GM18909 (cell line): Measurements from ENCODE around the gene ZNF212.
"Not testable (repeated sequence)": the region's sequence is repeated elsewhere in the genome, so short reads cannot be mapped to it uniquely, and the experiment has no call there.

Source experiments
- ATAC-seq: cut with Tn5 transposase; IDR thresholded peaks from one replicate; pipeline ENCODE4 v1.9.1; 2021; ENCODE audit warnings: mild to moderate bottlenecking; ENCODE audit not compliant: unreplicated experiment, poor library complexity

ZNF212 gene

GRCh38 chr7:149218469-149219420, 20.7 kb upstream of the ZNF212 start:
- ATAC-seq = no peak

DNA sequence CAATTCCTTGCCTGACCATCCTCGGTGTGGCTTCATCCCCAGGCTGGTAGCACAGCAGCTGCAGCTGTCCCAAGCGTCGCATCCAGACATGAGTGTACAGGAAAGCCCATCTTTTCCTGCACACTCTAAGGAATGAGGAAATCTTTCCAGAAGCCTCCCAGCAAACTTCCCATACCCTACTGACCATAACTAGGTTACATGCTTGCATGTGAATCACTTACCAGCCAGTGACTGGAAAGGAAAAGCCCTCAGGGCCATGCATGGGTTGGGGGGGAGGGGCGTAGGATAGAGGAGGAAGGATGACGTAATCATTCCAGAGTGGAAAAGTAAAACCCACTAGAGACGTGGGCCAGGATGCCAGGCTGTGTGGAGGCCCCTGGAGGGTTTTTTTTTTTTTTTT, 18.9 kb upstream of the ZNF212 start:
- no peak for ATAC-seq

- ATAC-seq = no peak
Measured at GRCh38 chr7:149223176-149223575, 16.3 kb upstream of the ZNF212 start.

GRCh38 chr7:149223761-149224160, 15.7 kb upstream of the ZNF212 start:
- ATAC-seq = no peak

GRCh38 chr7:149224352-149224751, 15.1 kb upstream of the ZNF212 start:
- no peak for ATAC-seq

DNA sequence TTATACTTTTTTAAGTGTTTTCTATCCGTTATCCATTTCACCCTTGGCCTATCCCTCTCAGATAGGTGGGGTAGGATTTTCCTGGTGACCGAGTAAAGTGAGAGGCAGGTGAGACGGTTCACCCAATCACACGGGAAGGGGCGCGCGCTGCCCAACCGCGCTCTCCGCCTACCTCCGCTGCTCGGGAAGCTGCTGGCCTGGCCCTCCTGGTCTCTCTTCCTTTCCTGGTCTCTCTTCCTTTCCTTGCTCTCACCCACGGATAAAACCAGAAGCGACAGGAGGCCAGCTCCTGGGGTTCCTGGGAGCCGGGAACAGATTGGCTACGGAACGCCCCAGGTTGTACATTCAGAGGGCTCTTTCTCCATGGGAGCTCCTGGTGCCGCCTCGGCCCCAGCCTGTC, 14.3 kb upstream of the ZNF212 start:
- ATAC-seq = no peak

GRCh38 chr7:149225656-149226055, 13.8 kb upstream of the ZNF212 start:
- ATAC-seq = no peak

GRCh38 chr7:149226366-149226765, 13.1 kb upstream of the ZNF212 start:
- ATAC-seq = not testable (repeated sequence)

GRCh38 chr7:149226840-149227494, 12.5 kb upstream of the ZNF212 start:
- no peak for ATAC-seq

- ATAC-seq = no peak
Measured at GRCh38 chr7:149228831-149229471, 10.5 kb upstream of the ZNF212 start.

DNA sequence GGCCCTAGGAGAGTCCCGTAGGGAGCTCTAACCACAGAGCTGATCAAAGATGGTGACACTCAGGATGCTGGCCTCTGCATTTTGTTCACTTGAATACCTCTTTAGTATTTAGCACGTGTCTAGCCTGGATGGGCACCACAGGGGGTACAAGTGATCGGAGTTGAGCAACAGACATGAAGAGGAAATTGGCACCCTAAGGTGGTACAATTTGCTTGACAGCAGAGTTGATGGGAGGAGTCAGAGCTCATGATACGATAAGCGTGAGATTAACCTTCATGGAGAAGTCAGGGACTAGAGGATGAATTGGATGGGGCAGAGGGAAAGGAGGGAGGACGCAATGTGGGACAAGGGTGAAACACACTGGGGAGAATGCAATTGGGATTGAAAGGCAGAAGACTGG, 9.9 kb upstream of the ZNF212 start:
- no peak for ATAC-seq

- ATAC-seq = no peak
Measured at GRCh38 chr7:149232362-149232761, 7.1 kb upstream of the ZNF212 start.

DNA sequence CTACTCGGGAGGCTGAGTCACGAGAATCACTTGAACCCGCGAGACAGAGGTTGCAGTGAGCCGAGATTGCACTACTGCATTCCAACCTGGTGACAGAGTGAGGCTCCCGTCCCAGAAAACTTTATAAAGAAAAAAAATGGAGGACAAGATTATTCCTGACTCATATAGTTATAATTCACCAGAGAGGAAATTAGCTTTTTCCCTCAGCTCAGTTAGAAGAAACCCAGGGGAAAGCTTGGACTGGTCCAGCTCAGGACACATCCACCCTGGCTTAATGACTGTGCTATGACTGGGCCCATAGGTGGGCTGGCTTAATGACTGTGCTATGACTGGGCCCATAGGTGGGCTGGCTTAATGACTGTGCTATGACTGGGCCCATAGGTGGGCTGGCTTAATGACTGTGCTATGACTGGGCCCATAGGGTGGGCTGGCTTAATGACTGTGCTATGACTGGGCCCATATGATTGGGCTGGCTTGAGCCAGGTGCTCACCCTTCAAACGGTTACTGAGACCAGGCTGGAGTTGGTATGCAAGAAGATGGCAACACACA, 5.7 kb upstream of the ZNF212 start:
- ATAC-seq = not testable (repeated sequence)

- ATAC-seq = no peak
Measured at GRCh38 chr7:149237502-149237901, 1.9 kb upstream of the ZNF212 start.

GRCh38 chr7:149238051-149238450, 1.4 kb upstream of the ZNF212 start:
- ATAC-seq = no peak

GRCh38 chr7:149240637-149241036, 1.2 kb downstream of the ZNF212 start:
- ATAC-seq = no peak

DNA sequence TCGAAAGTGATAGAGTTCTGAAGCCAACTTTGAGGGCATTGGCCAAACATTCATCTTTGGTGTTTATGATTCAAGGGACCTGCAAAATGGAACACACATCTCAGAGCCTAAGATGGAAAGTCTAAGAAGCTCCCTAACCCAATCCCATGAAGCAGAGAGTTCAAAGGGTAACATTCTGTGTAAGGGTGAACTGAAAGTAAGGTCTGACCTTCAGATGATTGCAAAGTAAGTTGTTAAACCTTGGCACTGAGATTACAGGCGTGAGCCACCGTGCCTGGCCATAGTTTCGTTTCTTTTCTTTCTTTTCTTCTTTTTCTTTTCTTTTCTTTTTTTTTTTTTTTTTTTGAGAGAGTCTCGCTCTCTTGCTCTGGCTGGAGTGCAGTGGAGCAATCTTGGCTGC, 2.2 kb downstream of the ZNF212 start:
- ATAC-seq = no peak

DNA sequence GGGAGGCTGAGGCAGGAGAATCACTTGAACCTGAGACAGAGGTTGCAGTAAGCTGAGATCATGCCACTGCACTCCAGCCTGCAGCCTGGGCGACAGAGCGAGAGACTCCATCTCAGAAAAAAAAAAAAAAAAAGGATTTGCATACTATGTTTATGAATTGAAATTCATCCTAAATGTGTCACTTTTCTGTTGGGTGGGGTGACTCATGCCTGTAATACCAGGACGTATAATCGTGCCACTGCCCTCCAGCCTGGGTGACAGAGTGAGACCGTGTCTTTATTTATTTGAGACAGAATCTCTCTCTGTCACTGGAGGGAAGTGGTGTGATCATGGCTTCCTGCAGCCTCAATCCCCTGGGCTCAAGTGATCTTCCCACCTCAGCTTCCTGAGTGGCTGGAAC, 5.8 kb downstream of the ZNF212 start:
- ATAC-seq = peak; percentile 84

DNA sequence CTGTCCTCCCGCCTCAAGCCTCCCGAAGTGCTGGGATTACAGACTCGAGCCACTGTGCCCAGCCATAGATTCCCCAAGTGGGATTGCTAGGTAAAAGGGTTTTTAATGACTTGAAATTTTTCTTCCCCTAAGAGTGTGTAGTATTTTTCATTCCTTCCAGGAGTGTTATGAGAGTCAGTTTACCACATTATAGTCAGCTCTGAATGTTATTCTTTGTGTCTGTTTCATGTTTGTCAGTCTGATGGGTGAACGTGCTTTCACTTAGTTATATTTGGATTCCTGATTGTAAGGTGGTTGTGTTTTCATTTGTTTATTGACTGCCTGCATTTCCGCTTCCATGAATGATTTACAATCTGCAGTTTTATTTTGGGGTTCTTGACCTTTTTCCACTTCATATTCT, 6.3 kb downstream of the ZNF212 start:
- peak; percentile 28 for ATAC-seq

GRCh38 chr7:149248777-149249176, 9.3 kb downstream of the ZNF212 start:
- no peak for ATAC-seq

- ATAC-seq = not testable (repeated sequence)
Measured at GRCh38 chr7:149250151-149250550, 10.7 kb downstream of the ZNF212 start.
